Caco-2 (cell line): Measurements from ENCODE around the gene PEX5. TPM values are rescaled to one million over a fixed set of nuclear protein-coding genes. Genes with fewer than 3 reads are reported as not detected.

Source experiments
- BruUV-seq: library from RNA; stranded (reverse); fragments of 400-500 nt; replicated peaks from 2 replicates; lab custom pipeline; 2021; lab: Mats Ljungman, UMichigan
- CTCF ChIA-PET: fragments of 300-600 bp; sonication (Branson Sonifier 250); formaldehyde crosslinking; loops from one replicate; lab custom pipeline; 2022; ENCODE audit warnings: antibody characterized with exemption; lab: Charles Lee
- POLR2A ChIA-PET: fragments of 300-600 bp; sonication (Branson Sonifier 250); formaldehyde crosslinking; loops from one replicate; lab custom pipeline; 2022; ENCODE audit warnings: antibody characterized with exemption; lab: Charles Lee
- DNase-seq, 2 experiments: peaks; one replicate each; pipeline versions ENCODE4 v3.0.0 to v3.0.0-alpha.2; 2020 to 2022
- H3K27me3 ChIP-seq: replicated peaks from 2 replicates; pipeline ENCODE4 v1.6.0; 2011; ENCODE audit warnings: low read length; ENCODE audit not compliant: control insufficient read depth, insufficient read depth
- H3K36me3 ChIP-seq: 2 replicates; pipeline ENCODE4 v1.5.1; 2011; ENCODE audit warnings: low read length; ENCODE audit not compliant: control insufficient read depth, insufficient read depth
- H3K4me1 ChIP-seq: fragments of 250-450 bp; sonication (Bioruptor Pico); 2 replicates; pipeline ENCODE4 v1.5.1; 2020; ENCODE audit warnings: mild to moderate bottlenecking
- H3K4me3 ChIP-seq: 2 replicates; pipeline ENCODE4 v1.5.1; 2011; ENCODE audit warnings: low read depth, mild to moderate bottlenecking, control low read depth, low read length
- H3K9me3 ChIP-seq: fragments of 250-450 bp; sonication (Bioruptor Pico); 2 replicates; pipeline ENCODE4 v1.5.1; 2020; ENCODE audit warnings: mild to moderate bottlenecking, moderate library complexity
- H3K27ac Mint-ChIP-seq: one replicate; pipeline ENCODE4 v1.8.0; 2022; ENCODE audit warnings: mixed read lengths; ENCODE audit not compliant: unreplicated experiment
- H3K27me3 Mint-ChIP-seq: one replicate; pipeline ENCODE4 v1.8.0; 2022; ENCODE audit warnings: mixed read lengths; ENCODE audit not compliant: insufficient read depth, unreplicated experiment
- H3K36me3 Mint-ChIP-seq: one replicate; pipeline ENCODE4 v1.8.0; 2022; ENCODE audit warnings: mild to moderate bottlenecking, mixed read lengths; ENCODE audit not compliant: insufficient read depth, unreplicated experiment
- H3K4me1 Mint-ChIP-seq: one replicate; pipeline ENCODE4 v1.8.0; 2022; ENCODE audit warnings: low read depth, mixed read lengths; ENCODE audit not compliant: unreplicated experiment
- H3K4me3 Mint-ChIP-seq: one replicate; pipeline ENCODE4 v1.8.0; 2022; ENCODE audit warnings: mild to moderate bottlenecking, moderate library complexity, mixed read lengths; ENCODE audit not compliant: unreplicated experiment
- H3K9me3 Mint-ChIP-seq: one replicate; pipeline ENCODE4 v1.8.0; 2022; ENCODE audit warnings: mixed read lengths; ENCODE audit not compliant: unreplicated experiment
- intact Hi-C: fragments of 100-400 bp; cut with micrococcal nuclease; formaldehyde crosslinking; loops from one replicate; pipeline ENCODE4 v1.10.0; 2022; ENCODE audit not compliant: unreplicated experiment
- total RNA-seq: library from RNA; stranded (reverse); gene quantifications from 2 replicates; pipeline ENCODE4 v1.2.3, GENCODE V29; 2022
- TF ChIP-seq, protein P1 (sequence below), 2 experiments: fragments of 200-600 bp in 1 of 2; IDR thresholded peaks; 1 replicate in 1 of 2; 2 replicates in 1 of 2; pipeline versions ENCODE4 v1.5.1 to v1.8.0; 2011 to 2022; ENCODE audit warnings: antibody characterized with exemption in 1 of 2, control low read depth in 1 of 2, inconsistent platforms in 1 of 2, low read depth in 1 of 2, low read length in 1 of 2, mild to moderate bottlenecking in 1 of 2, moderate library complexity in 1 of 2; ENCODE audit not compliant: insufficient read depth in 1 of 2, severe bottlenecking in 1 of 2, unreplicated experiment in 1 of 2

PEX5 gene
- total RNA-seq, 1 experiment from 2014 or later = 74.5 TPM

DNA sequence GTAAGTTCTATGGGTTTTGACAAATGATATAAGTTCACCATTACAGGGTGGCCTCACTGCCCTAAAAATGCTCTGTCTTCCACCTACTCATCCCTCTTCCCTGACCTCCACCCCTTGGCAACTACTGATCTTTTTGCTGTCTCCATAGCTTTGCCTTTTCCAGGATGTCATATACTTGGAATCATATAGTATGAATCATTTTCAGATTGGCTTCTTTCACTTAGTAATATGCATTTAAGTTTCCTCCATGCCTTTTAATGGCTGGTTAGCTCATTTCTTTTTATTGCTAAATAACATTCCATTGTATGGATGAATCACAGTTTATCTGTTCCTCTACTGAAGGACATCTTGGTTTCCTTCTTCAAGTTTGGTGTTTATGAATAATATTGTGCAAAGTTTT, 14.0 kb upstream of the PEX5 start:
- Mint-ChIP-seq H3K27me3 (peaks cover 4% of the 10 kb centered on the region), H3K9me3 (peaks cover 42% of the 10 kb centered on the region), H3K27ac (no peak overlapping the region), H3K4me3 (no peak overlapping the region), H3K36me3 (no peaks in the 10 kb centered on the region), H3K4me1 (no peaks in the 10 kb centered on the region)
- no peaks in the 10 kb centered on the region for H3K27me3 ChIP-seq
- H3K36me3 ChIP-seq = no peaks in the 10 kb centered on the region
- no peak overlapping the region for H3K4me3 ChIP-seq
- CTCF ChIA-PET = no interaction called here
- BruUV-seq = no TSS peak
- H3K9me3 ChIP-seq = peaks cover 35% of the 10 kb centered on the region
- intact Hi-C loops = no loop called here
- TF ChIP-seq, protein P1, sequence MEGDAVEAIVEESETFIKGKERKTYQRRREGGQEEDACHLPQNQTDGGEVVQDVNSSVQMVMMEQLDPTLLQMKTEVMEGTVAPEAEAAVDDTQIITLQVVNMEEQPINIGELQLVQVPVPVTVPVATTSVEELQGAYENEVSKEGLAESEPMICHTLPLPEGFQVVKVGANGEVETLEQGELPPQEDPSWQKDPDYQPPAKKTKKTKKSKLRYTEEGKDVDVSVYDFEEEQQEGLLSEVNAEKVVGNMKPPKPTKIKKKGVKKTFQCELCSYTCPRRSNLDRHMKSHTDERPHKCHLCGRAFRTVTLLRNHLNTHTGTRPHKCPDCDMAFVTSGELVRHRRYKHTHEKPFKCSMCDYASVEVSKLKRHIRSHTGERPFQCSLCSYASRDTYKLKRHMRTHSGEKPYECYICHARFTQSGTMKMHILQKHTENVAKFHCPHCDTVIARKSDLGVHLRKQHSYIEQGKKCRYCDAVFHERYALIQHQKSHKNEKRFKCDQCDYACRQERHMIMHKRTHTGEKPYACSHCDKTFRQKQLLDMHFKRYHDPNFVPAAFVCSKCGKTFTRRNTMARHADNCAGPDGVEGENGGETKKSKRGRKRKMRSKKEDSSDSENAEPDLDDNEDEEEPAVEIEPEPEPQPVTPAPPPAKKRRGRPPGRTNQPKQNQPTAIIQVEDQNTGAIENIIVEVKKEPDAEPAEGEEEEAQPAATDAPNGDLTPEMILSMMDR (IDR thresholded peaks at IDR 0.05; ENCODE audit: insufficient read depth in 1 of 2, low read depth in 1 of 2, low read length in 1 of 2, severe bottlenecking in 1 of 2, unreplicated experiment in 1 of 2) = no peak
- POLR2A ChIA-PET = no interaction called here
- no peak for DNase-seq
- H3K4me1 ChIP-seq = no peaks in the 10 kb centered on the region

DNA sequence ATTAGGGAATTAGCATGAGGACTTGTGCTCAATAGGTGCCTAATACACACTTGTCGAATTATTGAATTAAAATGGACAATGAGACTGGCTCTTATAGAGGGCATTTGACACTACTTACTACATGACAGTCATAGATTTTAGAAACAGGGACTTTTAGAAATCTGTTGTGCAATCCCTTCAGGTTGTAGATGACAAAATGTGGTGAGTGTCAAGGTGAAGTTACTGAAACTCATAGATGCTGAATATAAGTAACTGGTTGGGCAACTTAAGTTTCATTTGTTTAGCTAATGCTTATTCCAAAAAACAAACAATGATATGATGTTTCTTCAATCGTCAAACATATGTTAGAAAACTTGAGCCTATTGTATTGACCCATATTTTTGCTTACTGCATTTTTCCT, 12.9 kb upstream of the PEX5 start:
- no peak overlapping the region for H3K27ac Mint-ChIP-seq
- Histone ChIP-seq H3K9me3 (peaks cover 33% of the 10 kb centered on the region), H3K27me3 (no peaks in the 10 kb centered on the region), H3K36me3 (no peaks in the 10 kb centered on the region), H3K4me1 (no peaks in the 10 kb centered on the region), H3K4me3 (no peak overlapping the region)
- no TSS peak for BruUV-seq
- H3K27me3 Mint-ChIP-seq = peaks cover 6% of the 10 kb centered on the region
- TF ChIP-seq, protein P1 (IDR thresholded peaks at IDR 0.05; ENCODE audit: insufficient read depth in 1 of 2, low read depth in 1 of 2, low read length in 1 of 2, severe bottlenecking in 1 of 2, unreplicated experiment in 1 of 2) = no peak
- no peak overlapping the region for H3K4me3 Mint-ChIP-seq
- ChIA-PET POLR2A (no interaction called here), CTCF (no interaction called here)
- DNase-seq = no peak
- peaks cover 33% of the 10 kb centered on the region for H3K9me3 Mint-ChIP-seq
- H3K4me1 Mint-ChIP-seq = no peaks in the 10 kb centered on the region
- intact Hi-C loops = no loop called here
- no peaks in the 10 kb centered on the region for H3K36me3 Mint-ChIP-seq

DNA sequence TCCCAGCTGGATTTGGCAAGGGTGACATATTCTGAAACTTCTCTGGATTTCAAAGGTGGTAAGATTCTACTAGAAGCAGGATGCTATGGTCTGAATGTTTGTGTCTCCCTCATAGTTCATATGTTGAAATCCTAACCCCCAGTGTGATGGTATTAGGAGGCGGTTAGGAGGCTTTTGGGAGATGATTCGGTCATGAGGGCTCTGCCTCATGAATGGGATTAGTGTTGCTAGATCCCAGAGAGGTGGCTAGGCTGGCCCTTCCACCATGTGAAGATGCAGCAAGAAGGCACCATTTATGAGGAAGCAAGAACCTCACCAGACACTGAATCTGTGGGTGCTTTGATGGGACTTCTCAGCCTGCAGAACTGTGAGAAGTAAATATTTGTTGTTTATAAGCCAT, 11.0 kb upstream of the PEX5 start:
- no peaks in the 10 kb centered on the region for H3K27me3 ChIP-seq
- ChIA-PET POLR2A (no interaction called here), CTCF (no interaction called here)
- H3K4me3 Mint-ChIP-seq = no peak overlapping the region
- intact Hi-C loops = no loop called here
- peaks cover 14% of the 10 kb centered on the region for H3K9me3 ChIP-seq
- no peak overlapping the region for H3K4me3 ChIP-seq
- peaks cover 19% of the 10 kb centered on the region for H3K9me3 Mint-ChIP-seq
- H3K4me1 ChIP-seq = no peaks in the 10 kb centered on the region
- no TSS peak for BruUV-seq
- no peaks in the 10 kb centered on the region for H3K36me3 Mint-ChIP-seq
- DNase-seq = no peak
- H3K27ac Mint-ChIP-seq = no peak overlapping the region
- TF ChIP-seq, protein P1 (IDR thresholded peaks at IDR 0.05; ENCODE audit: insufficient read depth in 1 of 2, low read depth in 1 of 2, low read length in 1 of 2, severe bottlenecking in 1 of 2, unreplicated experiment in 1 of 2) = no peak
- no peaks in the 10 kb centered on the region for H3K36me3 ChIP-seq
- peaks cover 11% of the 10 kb centered on the region for H3K27me3 Mint-ChIP-seq
- H3K4me1 Mint-ChIP-seq = no peaks in the 10 kb centered on the region
